SW 1271 (cell line): ENCODE measurements around the gene NIPAL1.
A peak's percentile ranks its signal among the peaks of the same experiment; 100 is the strongest.
"Not testable (repeated sequence)": the region's sequence is repeated elsewhere in the genome, so short reads cannot be mapped to it uniquely, and the experiment has no call there.

Experiments used
- DNase-seq, 2 experiments: peaks; one replicate each; lab custom pipeline; 2025; lab: John Stamatoyannopoulos, UW

The NIPAL1 gene

GRCh38 chr4:48016141-48017107, at the start of gene NIPAL1, which contains the start of gene CNGA1:
Gene NIPAL1 (plus strand): TSS chr4:48016772. CDS start chr4:48016840, 68 bp downstream.
Gene CNGA1 (minus strand): TSS chr4:48016681. CDS start chr4:47952689, 63,992 bp downstream.
- peak; percentile 38 to 71 for DNase-seq

GRCh38 chr4:47968847-47969246, 47.7 kb upstream of the NIPAL1 start:
- no peak for DNase-seq

- DNase-seq: no peak
Observed at GRCh38 chr4:47972181-47972580, 44.4 kb upstream of the NIPAL1 start.

DNA sequence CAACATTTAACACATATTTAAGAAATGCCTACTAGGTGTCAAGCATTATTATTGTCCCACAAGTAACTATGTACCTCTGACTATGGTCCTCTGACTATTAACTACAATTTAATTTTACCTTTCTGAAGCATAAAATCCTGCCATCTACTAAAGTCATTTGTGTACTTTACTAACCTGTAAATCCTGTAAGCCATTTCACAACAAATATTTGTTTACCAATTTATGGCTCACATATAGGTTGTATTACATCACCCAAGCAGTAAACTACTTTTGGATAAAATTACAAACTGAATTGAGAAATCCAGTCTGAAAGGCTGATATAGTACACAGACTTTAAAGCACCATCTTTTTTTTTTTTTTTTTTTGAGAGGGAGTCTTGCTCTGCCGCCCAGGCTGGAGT, 43.9 kb upstream of the NIPAL1 start:
- DNase-seq: no peak

DNA sequence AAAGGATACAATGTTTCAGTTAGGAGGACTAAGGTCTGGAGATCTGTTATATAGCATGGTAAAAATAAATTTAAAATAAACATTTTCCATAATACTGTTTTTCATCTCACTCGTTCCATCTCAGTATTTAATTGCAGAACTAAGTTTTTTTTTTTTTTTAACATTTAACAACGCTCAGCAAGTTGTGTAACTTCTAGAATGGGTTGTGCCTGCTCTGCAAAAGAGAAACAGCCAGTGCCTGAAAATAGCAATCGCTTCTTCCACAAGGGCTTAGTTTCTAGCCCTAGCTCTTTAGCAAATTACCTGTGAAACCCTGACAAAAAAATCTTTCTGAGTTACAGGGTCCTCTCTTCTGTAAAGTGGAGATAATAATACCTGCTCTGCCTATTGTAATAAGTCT, 42.0 kb upstream of the NIPAL1 start:
- DNase-seq: no peak

DNA sequence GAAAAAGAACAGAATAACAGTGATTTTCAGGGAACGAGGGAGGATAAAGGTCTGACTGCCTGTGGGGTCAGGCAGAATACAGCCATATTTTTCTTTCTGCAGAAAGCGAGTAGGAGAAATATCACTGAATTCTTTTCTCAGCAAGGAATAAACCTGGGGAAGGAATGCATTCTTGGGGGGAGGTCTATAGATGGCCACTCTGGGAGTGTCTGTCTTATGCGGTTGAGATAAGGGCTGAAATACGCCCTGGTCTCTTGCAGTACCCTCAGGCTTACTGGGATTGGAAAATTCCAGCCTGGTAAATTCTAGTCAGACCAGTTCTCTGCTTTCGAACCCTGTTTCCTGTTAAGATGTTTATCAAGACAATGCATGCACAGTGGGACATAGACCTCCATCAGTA, 26.4 kb upstream of the NIPAL1 start:
- DNase-seq: no peak

- not testable (repeated sequence) for DNase-seq
Observed at GRCh38 chr4:47992475-47992874, 24.1 kb upstream of the NIPAL1 start.

DNA sequence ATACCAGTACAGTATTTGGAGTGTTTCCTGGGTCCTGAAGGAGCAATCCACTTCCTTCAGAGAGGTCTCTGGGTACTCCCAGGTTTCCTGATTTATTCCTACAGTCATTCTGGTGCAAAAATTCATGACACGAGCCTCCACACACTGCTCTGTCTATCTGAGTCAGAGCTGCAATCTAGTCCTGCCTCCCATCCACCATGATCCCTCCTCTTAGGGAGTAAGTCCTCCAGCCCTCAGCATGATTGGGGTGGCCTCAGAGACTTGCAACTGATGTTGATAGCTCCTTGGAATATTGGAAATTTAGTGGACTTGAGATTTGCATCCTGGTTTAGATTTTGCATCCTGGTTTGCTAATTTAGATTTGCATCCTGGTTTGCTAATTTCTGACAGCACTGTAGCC, 20.6 kb upstream of the NIPAL1 start:
- no peak for DNase-seq

GRCh38 chr4:48002267-48002666, 14.3 kb upstream of the NIPAL1 start:
- DNase-seq: no peak

GRCh38 chr4:48003568-48003967, 13.0 kb upstream of the NIPAL1 start:
- DNase-seq: peak in 1 of 2 experiments; percentile 16

GRCh38 chr4:48005781-48006180, 10.8 kb upstream of the NIPAL1 start:
- no peak for DNase-seq

- DNase-seq: peak in 1 of 2 experiments; percentile 19
Observed at GRCh38 chr4:48008021-48008596, 8.5 kb upstream of the NIPAL1 start.

DNA sequence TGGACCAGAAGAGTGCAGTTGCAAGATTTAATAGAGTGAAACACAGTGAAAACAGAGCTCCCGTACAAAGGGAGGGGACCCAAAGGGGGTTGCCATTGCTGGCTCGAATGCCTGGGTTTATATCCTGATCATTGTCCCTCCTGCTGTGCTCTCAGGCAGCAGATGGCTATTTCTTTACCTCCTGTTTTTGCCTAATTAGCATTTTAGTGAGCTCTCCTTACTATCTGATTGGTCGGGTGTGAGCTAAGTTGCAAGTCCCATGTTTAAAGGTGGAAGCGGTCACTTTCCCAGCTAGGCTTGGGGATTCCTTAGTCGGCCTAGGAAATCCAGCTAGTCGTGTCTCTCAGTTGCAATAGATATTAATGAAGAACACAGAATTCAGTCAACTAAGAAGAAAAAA, 5.7 kb upstream of the NIPAL1 start:
- not testable (repeated sequence) for DNase-seq

DNA sequence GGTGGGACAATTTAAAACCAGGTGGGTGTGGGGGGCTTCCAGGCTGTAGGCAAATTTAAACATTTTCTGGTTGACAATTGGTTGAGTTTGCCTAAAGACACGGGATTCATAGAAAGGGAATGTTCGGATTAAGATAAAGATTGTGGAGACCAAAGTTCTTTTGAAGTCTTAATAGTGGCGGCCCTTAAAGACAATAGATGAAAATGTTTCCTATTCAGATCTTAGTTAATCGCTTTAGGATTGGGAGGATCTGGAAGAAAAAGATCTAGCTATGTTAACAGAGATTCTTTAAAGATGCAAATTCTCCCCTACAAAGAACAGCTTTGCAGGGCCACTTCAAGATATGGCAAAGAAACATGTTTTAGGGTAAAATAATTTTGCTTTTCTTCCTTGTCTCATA, 4.8 kb upstream of the NIPAL1 start:
- no peak for DNase-seq

- no peak for DNase-seq
Observed at GRCh38 chr4:48012824-48013223, 3.7 kb upstream of the NIPAL1 start.

GRCh38 chr4:48015216-48015615, 1.4 kb upstream of the NIPAL1 start:
- DNase-seq: no peak

DNA sequence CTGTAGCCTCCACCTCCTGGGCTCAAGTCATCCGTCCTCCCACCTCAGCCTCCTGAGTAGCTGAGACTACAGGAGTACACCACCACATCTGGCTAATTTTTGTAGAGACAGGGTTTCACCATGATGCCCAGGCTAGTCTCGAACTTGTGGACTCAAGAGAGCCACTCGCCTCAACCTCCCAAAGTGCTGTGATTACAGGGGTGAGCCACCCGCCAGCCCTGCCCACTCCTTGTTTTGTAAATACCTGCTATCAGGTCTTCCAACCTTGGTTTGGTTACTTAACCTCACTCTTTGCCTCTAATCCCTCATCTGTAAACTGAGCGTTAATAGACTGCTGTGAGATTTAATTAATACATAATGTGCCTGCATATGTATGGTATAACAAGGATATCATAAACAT, 894 bp upstream of the NIPAL1 start:
- DNase-seq: no peak

- peak; percentile 8 to 48 for DNase-seq
Observed at GRCh38 chr4:48017108-48017571, 568 bp downstream of the NIPAL1 start.

DNA sequence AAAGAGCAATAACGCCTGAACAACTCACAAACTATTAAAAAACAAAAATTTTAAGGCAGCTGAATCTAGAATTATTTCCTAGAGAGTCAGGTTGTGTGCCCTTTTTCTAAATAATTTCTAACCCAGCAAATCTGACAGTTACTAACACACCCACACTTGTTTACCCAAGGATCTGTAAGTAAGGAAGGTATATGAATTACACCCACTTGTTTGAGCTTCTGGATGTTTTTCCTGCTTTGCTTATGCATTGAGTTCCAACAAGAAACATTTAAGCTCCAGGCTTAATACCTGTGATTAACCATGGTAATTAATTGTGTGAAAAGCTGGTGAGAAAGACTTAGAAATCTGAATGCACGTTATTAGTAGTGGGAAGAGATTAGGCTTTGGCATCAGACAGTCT, 1.5 kb downstream of the NIPAL1 start:
- no peak for DNase-seq

DNA sequence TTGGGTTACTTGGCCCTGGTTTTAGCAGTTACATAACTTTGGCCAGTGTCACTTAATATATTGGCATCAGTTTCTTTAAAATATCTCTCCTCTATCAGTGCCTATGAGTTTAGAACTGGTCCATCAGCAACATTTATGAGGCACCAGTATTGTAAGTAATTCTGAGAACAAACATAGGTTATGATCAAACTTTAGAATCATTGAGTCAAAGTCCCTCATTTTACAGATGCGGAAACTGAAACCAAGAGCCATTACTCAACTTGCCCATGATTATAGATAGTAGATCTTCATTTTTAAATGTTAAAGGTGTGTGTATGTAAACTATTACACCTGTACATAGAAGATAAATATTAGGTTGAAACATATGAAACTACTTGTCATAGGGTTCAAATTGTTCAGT, 4.5 kb downstream of the NIPAL1 start:
- no peak for DNase-seq

- no peak for DNase-seq
Observed at GRCh38 chr4:48022192-48022799, 5.7 kb downstream of the NIPAL1 start.

- DNase-seq: no peak
Observed at GRCh38 chr4:48024522-48024921, 8.0 kb downstream of the NIPAL1 start.

- DNase-seq: no peak
Observed at GRCh38 chr4:48025005-48025404, 8.4 kb downstream of the NIPAL1 start.
